ENCODE results near the gene ORC2.
A peak's percentile ranks its signal among the peaks of the same experiment; 100 is the strongest.

The ORC2 gene

DNA sequence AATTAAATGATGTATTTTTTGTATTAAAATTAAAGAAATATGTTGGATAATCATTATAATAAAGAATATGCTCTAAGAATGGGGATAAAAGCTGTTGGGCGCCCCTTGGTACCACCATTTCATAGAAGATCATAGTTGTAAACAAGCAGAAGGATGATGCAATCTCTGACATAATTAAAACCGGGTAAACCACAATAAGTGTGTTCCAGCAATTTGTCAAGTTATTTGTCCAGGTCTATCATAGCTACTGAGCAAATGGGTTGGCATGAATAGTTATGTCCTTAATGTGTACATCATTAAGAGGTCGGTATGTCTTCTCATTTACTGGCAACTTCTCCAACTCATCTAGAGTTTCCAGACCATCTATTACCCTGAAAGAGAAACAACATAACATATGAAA is 92.3 kb downstream of the ORC2 start:
- H3K4me3 ChIP-seq (ENCODE audit: low read length): no peak overlapping the region
- DNase-seq (ENCODE audit: low read depth, low spot score): no peak

DNA sequence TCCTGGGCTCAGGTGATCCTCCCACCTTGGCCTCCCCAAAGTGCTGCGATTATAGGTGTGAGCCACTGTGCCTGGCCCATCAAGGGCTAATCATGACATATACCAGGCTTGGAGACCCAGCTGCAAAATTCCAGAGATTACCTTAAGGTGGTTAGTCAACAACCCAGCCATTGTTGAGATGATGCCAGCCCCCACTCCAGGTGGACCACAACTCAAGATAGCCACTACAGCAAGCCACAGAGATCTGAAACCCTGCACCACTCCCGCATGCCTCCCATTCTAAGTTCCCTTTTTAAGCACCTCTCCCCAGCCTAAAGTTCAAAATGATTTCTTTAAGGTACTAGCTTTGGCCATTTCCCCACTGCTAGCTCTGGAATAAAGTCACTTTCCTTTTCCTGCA is 94.4 kb downstream of the ORC2 start:
- no peak for DNase-seq (ENCODE audit: low read depth, low spot score)
- H3K4me3 ChIP-seq (ENCODE audit: low read length): no peak overlapping the region

DNA sequence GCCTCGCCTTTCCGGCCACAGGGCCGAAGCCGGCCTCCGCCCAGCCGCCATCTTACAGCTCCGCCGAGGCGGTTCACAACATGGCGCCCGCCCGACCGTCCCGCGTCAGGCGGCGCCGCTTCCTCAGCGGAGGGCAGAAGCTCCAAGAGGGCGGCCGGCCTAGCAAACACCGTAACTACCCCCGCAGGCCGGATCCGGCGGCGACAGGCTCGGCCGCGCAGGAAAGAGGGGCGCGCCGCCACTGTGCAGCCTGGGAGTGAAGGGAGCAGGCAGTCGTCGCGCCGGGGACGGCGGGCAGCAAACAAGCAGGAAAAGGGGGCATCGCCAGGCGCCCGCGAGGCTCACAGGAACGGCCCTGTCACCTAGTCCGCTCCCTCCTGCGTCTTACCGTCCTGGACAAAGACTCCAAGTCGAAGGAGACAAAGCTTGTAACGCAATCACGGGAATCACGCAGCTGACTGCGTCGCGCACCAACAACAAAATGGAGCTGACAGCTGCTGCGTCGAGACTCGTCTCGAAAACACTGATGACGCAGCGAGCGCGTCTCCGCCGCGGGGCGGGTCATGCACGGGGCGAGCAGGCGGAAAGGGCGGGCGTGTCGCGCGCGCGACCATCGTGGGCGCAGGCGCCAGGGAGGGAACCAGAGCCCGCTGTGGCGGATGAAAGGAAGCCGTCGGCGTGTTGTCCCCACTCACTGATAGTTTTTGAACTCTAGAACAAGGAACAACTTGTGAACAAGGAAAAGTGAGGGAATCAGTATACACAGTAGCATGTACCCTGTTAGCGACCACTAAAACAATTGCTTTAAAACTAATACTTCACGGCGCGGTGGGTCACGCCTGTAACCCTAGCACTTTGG is 99.1 kb downstream of the ORC2 start, which contains the start of gene CLK1:
TSS of gene CLK1 (minus strand) at position 483 of the 859 bp plus-strand sequence. CDS start 2,796 bp downstream, outside the sequence.
- DNase-seq (ENCODE audit: low read depth, low spot score): peak; percentile 92
- H3K4me3 ChIP-seq (ENCODE audit: low read length): peak within 1 kb of the TSS; percentile 78

DNA sequence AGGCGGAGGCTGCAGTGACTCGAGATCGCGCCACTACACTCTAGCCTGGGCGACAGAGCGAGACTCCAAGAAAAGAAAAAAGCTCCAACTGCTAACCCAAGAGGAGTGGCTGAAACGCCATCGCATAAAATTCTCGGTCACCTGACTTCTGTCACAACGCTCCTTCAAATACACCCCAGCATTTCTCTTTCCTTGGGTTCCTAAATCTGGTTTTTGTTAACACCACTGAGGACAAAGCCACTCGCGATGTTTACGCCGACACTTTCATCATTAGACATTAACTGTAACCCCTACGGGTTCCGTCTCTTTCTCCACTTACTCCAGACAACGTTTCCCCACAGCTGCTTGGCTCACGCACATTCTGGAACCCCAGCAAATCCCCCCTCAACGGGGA is 99.7 kb downstream of the ORC2 start:
- no peak for DNase-seq (ENCODE audit: low read depth, low spot score)
- peak overlapping the region; percentile 78 for H3K4me3 ChIP-seq (ENCODE audit: low read length)

DNA sequence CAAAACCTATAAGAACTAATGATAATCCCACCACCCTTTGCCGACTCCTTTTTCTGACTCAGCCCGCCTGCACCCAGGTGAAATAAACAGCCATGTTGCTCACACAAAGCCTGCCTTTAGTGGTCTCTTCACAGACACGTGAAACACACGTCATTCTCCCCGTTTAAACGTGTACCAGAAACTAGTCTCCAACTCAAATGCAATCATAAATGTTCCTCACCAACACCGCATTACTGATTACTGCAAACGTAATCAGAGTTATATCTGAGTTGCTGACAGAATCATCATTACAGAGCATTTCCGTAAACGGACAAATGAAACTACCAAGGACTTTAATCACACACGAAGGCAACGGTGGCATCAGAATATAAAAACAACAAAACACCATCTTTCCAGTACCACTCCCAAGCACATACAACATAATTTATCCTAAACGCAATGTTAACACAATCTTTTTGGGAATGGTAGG is 100.9 kb downstream of the ORC2 start:
- peak; percentile 53 for DNase-seq (ENCODE audit: low read depth, low spot score)
- H3K4me3 ChIP-seq (ENCODE audit: low read length): peak overlapping the region; percentile 78

DNA sequence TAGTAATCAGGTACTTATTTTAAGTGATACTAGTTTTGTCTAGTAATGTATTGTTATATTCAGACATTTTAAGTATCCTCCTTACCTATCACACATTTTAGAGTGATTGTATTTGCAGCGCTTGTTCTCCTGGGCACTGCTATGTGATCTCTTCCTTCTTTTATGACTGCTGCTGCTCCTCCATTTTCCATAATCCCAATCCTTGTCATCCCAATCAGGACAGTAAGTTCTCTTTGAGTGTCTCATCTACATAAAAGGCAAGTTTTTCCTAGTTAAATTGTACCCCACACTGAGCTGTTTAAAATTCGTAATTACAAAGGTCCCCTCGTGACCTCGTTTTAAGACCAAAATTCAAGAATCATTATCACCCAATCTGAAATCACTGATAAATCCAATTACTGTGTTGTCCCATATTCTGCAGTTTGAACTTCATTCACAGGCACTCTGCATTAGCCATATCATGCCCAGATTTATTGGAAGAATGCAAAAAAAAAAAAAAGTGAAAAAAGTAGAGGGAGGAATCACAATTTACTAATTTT is 101.8 kb downstream of the ORC2 start:
- no peak for DNase-seq (ENCODE audit: low read depth, low spot score)
- H3K4me3 ChIP-seq (ENCODE audit: low read length): peak overlapping the region; percentile 78

DNA sequence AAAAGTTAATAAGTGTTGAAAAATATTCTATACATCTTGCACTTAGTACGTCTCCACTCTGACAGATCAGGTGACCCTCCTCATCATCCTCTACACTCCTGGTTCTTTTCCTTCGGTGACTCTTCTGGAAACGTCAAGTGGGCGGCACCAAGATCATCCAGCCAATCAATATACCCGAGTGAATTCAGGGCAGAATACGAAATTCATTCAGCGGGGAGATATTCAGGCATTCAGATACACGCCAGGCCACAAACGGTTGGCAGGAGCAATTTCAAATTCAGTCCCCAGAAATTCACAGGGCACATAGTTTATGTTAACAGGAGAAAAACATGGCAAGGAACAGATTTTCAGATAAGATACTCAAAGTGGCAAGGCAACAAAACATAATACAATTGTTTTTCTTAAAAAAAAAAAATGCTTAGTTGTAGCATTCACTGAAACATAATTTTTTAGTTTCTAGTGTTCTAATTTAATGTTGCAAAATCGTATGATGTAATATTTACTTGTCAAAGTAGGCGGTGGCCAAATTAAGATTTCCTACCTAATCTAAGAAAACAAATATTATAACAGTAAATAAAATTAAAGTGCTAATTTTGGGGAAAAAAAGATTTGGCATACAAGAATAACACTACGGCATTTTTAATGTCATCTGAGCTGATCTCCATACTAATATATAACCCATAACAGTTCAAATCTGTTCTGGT is 103.2 kb downstream of the ORC2 start:
- no peak overlapping the region for H3K4me3 ChIP-seq (ENCODE audit: low read length)
- no peak for DNase-seq (ENCODE audit: low read depth, low spot score)

Measured in Jurkat, Clone E6-1 (cell line).